HG03064 (cell line): ENCODE measurements around the gene CBFB.
"Not testable (repeated sequence)": the region's sequence is repeated elsewhere in the genome, so short reads cannot be mapped to it uniquely, and the experiment has no call there.

Experiments used
- ATAC-seq: cut with Tn5 transposase; IDR thresholded peaks from one replicate; pipeline ENCODE4 v1.9.1; 2021; ENCODE audit warnings: low read depth; ENCODE audit not compliant: unreplicated experiment

Gene CBFB

GRCh38 chr16:67028696-67029253, at the start of gene CBFB:
Gene CBFB (plus strand): TSS chr16:67029149. CDS start chr16:67029408, 259 bp downstream.
- peak; percentile 77 for ATAC-seq

GRCh38 chr16:66983033-66983432, 45.9 kb upstream of the CBFB start:
- ATAC-seq, result no peak

DNA sequence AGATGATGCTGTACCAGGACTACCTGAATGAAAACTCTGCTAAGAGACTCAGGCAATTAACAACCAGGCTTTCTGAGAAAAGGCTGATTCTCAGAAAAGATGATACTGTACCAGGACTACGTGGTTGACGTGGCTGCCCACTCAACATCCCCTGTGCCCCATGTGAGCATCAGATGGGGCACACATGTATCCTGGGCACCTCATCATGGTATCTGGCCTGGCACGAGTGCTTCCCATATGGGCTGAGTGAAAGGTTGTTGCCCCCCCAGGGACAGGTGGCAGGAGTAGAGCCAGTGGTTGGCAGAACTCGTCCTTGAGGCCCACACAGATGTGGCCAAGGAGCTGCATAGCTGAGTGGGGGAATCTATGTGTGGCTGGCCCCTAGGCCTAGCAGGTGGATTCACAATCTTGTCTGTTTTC, 44.0 kb upstream of the CBFB start:
- no peak for ATAC-seq

DNA sequence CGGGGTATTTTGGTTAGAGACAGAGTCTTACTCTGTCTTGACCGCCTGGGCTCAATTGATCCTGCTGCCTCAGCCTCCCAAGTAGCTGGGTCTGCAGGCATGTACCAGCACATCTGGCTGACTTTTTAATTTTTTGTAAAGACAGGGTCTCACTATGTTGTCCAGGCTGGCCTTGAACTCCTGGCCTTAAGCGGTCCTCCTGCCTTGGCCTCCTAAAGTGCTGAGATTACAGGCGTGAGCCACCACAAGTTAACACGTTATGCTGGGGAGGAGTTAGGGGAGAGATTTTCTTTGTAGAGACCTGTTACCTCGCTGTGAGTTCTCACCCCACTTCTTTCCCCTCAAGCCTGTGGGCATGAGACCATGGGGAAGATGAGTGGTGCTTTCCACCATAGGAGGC, 42.4 kb upstream of the CBFB start:
- ATAC-seq, result no peak

DNA sequence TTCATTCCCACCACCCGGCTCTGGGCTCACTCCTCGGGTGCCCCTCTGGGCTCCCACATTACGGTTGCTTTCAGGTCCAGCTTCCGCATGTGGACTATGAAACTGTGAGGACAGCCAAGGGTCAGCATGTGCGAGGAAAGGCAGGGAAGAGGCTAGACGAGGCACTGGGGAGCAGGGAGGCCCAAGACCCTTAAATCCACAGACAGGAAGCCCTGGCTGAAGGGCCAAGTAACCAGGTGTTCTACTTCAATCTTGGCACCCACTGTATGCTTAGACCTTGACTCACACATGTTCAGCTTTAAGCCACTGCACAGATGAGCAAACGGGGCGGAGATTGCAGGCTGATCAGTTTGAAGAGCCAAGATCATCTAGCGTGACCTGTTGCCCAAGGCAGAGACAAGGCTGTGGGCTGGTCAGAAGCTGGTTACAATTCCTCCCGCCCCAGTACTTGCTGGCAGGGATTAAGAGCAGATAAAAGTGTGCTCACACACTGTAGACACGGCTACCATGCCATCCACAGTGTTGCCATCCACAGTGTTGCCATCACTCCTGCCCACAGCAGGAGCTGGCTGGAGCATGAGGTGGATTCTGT, 40.7 kb upstream of the CBFB start, which contains the start of gene CES4A:
Gene CES4A (plus strand): TSS at position 393 of the 592 bp plus-strand sequence. CDS start 184 bp downstream, at position 577.
- ATAC-seq, result no peak

GRCh38 chr16:66991545-66992077, 37.3 kb upstream of the CBFB start:
- ATAC-seq, result no peak

DNA sequence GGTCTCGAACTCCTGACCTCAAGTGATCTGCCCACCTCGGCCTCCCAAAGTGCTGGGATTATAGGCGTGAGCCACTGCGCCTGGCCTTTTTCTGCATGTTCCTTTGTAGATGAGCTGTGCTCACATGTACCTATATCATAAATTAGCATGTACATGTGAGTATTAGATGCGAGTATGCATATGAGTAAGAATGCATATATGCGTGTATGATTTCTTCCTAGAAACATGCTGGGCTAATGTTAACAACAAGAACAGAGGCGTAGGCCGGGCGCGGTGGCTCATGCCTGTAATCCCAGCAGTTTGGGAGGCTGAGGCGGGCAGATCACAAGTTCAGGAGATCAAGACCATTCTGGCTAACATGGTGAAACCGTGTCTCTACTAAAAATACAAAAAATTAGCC, 35.4 kb upstream of the CBFB start:
- ATAC-seq, result not testable (repeated sequence)

- ATAC-seq, result no peak
Measured at GRCh38 chr16:66996324-66996982, 32.5 kb upstream of the CBFB start.

GRCh38 chr16:66996983-66997358, 32.0 kb upstream of the CBFB start:
- no peak for ATAC-seq

GRCh38 chr16:67000384-67001351, 28.3 kb upstream of the CBFB start:
- ATAC-seq, result no peak

- no peak for ATAC-seq
Measured at GRCh38 chr16:67001726-67002125, 27.2 kb upstream of the CBFB start.

- ATAC-seq, result no peak
Measured at GRCh38 chr16:67006930-67007658, 21.9 kb upstream of the CBFB start.

DNA sequence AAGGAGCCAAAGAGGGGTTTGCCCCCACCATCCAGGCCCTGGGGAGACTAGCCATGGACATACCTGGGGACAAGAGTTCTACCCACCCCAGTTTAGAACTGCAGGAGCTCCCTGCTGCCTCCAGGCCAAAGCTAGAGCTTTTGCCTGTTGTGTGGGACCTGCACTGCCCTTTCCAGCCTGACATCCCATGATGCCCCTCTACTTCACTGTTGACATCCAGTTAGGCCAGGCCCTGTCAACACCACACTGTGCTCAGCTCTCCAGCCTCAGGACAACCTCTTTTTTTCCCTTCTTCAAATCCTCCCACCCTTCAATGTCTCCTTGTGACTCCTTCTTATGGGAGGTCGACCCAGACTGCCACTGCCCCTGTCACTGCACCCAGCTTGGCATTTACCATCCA, 19.8 kb upstream of the CBFB start:
- ATAC-seq, result no peak

GRCh38 chr16:67011274-67011673, 17.7 kb upstream of the CBFB start:
- ATAC-seq, result no peak

- ATAC-seq, result no peak
Measured at GRCh38 chr16:67013233-67013822, 15.6 kb upstream of the CBFB start.

GRCh38 chr16:67013823-67014633, 14.9 kb upstream of the CBFB start:
- ATAC-seq, result no peak

DNA sequence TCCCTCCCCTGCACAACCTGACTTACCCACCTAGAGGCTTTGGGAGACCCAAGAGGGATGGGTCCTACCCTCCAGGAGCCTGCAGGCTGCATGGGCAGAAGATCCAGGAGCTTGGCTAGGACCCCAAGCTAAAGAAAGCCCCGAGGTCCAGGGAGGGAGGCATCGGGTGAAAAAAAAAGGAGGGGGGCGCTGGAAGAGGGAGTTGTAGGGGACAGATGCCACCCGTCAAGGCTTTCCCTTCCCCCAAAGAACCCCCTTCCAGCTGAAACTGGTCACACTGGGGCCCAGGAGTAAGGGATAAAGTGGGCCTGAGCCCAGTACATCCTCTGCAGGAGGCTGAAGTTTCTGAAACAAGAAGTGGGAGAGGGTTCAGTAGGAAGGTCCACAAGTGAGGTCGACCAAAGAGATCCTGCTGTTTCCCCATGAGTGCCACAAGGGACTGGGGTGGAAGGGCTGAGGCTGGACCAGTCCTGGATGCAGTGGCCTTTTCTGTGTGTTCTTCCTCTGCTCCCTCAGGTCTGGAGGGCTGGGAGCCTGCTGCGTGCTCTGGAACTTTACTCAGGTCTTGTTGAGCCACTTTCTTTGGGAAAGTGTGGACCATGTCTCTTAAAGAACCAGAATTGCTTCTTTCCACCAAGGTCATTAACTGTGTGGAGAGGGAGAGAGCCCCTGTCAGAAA, 14.2 kb upstream of the CBFB start:
- ATAC-seq, result no peak

DNA sequence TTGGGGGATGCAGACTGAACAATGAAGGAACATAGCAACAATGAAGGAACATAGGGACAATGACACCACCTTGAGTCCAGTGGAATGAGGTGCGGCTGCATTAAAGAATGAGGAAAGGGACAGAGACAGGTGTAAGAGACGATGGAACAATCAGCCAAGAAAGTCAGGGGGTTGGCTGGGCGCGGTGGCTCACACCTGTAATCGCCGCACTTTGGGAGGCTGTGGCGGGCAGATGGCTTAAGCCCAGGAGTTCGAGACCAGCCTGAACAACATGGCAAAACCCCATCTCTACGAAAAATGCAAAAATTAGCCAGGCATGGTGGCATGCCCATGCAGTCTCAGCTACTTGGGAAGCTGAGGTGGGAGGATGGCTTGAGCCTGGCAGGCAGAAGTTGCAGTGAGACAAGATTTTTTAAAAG, 13.6 kb upstream of the CBFB start:
- ATAC-seq, result no peak
